GM21576 (cell line): ENCODE data around the gene EXOC2.
A peak's percentile ranks its signal among the peaks of the same experiment; 100 is the strongest.

ENCODE experiments used
- ATAC-seq: cut with Tn5 transposase; IDR thresholded peaks from one replicate; pipeline ENCODE4 v1.9.1; 2021; ENCODE audit warnings: mild to moderate bottlenecking, moderate library complexity; ENCODE audit not compliant: unreplicated experiment

EXOC2 gene

GRCh38 chr6:474453-475185, 218.3 kb downstream of the EXOC2 start:
- ATAC-seq = peak; percentile 89

- no peak for ATAC-seq
These were observed 219.0 kb downstream of the EXOC2 start for GRCh38 chr6:473768-474452.

GRCh38 chr6:473356-473755, 219.6 kb downstream of the EXOC2 start:
- ATAC-seq = no peak

GRCh38 chr6:470901-471448, 222.0 kb downstream of the EXOC2 start:
- ATAC-seq = no peak

GRCh38 chr6:470051-470900, 222.7 kb downstream of the EXOC2 start:
- ATAC-seq = no peak

GRCh38 chr6:467671-468082, 225.3 kb downstream of the EXOC2 start:
- no peak for ATAC-seq

GRCh38 chr6:467111-467510, 225.8 kb downstream of the EXOC2 start:
- no peak for ATAC-seq

GRCh38 chr6:466564-466963, 226.4 kb downstream of the EXOC2 start:
- ATAC-seq = no peak

- no peak for ATAC-seq
These were observed 227.2 kb downstream of the EXOC2 start for GRCh38 chr6:465531-466348.

- no peak for ATAC-seq
These were observed 236.1 kb downstream of the EXOC2 start for GRCh38 chr6:456887-457286.

- ATAC-seq = no peak
These were observed 236.5 kb downstream of the EXOC2 start for GRCh38 chr6:456358-456867.

- no peak for ATAC-seq
These were observed 237.1 kb downstream of the EXOC2 start for GRCh38 chr6:455835-456234.

GRCh38 chr6:455006-455585, 237.8 kb downstream of the EXOC2 start:
- no peak for ATAC-seq

GRCh38 chr6:454148-454991, 238.6 kb downstream of the EXOC2 start:
- no peak for ATAC-seq

GRCh38 chr6:453152-453551, 239.8 kb downstream of the EXOC2 start:
- ATAC-seq = no peak

GRCh38 chr6:452301-453067, 240.5 kb downstream of the EXOC2 start:
- ATAC-seq = no peak

GRCh38 chr6:451847-452246, 241.1 kb downstream of the EXOC2 start:
- no peak for ATAC-seq

GRCh38 chr6:451336-451735, 241.6 kb downstream of the EXOC2 start:
- no peak for ATAC-seq
